Measurements from ENCODE around the gene POU6F2.
"Not testable (repeated sequence)": the region's sequence is repeated elsewhere in the genome, so short reads cannot be mapped to it uniquely, and the experiment has no call there.

POU6F2 gene

DNA sequence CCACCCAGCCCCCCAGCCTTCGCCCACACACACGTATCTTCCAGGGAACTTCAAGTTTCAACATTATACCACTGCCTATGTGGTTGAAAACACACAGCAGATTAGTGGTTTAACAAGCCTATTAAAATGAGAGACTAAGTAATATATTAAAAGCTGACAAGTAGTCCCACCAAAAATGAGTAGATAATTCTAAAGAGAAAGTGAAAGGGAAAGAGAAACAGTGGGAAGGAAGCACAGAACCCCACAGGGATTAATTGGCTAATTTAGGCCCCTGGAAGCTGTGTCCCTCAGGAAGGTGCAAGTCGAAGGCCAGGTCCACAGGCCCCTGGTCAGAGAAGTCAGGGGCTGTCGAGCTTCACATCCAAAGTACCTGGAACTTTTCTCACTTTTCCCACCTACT is 378.0 kb downstream of the POU6F2 start:
- DNase-seq (ENCODE audit: low read depth): no peak

DNA sequence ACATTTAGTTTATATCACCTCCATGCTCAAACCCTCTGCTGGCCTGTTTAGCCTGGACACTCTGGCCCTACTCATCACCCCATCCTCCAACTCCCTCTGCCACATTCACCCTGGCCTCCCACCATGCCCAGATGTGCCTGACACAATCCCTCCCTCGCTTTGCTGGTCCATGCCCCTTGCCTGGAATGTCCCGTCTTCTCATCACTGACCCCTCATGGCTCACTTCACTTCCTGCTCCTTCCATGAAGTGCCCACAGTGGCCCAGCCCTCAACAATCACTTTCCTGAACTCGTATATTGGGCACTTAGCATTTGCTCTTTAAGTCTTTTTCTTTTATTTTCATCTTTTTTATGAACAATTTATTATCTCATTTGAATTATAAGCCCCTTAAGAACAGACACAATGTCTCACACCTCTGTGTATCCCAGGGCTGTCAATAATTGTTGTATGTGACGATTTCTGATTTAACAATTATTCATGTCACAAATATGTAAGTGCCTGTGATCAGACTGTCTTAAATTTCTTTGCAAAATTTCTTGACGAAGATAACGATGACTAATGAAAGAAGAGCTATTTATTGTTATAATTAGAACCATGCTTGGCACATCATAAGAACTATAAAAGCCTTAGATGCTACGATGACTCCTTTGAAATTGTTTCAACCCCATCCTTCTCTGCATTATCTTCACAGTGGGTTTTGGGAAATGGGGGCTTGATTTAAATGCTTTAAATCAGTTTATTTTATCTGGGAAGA is 378.6 kb downstream of the POU6F2 start:
- DNase-seq (ENCODE audit: low read depth): no peak

DNA sequence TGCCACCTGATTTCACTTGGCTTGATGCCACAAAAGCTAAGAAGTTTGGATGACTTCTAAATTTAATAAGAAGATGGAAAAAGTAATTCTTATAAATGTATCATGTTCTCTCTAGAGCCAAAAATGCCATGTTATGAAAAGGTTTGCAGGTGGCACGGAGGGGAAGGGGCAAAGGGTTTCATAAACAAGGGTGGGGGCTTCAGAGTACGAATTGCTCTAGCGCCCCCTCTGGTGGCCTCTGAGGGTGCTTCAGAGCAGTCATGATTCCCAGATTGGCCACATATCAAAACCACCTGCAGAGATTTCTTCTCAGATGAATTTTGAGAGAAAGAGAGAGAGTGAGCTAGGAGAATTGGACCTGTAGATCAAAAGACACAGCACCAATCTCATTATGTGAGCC is 379.9 kb downstream of the POU6F2 start:
- no peak for DNase-seq (ENCODE audit: low read depth)

DNA sequence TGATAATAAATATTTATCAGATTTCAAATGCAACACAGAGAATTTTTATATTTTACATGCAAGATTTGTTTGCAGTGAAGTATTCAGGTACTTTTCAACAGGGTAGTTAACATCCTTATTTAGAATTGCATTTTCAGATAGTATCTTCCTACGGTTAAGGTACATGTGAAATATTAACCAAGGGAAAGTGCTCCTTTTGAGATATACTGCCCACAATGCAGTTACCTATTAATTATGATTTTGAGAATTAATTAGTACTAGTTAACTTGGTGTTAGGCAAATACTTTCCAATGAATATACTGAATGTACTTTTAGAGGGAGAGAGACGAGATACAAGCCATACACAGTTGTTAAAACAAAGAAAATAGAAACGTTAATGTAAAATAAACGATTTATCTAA is 382.3 kb downstream of the POU6F2 start:
- DNase-seq (ENCODE audit: low read depth): no peak

DNA sequence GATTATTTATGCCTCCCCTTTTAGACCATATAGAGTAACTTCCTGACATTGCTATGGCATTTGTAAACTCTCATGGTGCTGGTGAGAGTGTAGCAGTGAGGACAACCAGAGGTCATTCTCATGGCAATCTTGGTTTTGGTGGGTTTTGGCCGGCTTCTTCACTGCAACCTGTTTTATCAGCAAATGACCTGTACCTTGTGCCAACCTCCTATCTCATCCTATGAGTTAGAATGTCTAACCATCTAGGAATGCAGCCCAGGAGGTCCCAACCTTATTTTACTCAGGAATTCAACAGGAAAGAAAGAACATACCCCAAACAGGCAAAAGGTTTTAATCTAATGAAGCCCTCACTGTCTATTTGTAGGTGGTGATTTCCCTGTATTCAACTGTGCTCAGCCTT is 383.1 kb downstream of the POU6F2 start:
- DNase-seq (ENCODE audit: low read depth): no peak

DNA sequence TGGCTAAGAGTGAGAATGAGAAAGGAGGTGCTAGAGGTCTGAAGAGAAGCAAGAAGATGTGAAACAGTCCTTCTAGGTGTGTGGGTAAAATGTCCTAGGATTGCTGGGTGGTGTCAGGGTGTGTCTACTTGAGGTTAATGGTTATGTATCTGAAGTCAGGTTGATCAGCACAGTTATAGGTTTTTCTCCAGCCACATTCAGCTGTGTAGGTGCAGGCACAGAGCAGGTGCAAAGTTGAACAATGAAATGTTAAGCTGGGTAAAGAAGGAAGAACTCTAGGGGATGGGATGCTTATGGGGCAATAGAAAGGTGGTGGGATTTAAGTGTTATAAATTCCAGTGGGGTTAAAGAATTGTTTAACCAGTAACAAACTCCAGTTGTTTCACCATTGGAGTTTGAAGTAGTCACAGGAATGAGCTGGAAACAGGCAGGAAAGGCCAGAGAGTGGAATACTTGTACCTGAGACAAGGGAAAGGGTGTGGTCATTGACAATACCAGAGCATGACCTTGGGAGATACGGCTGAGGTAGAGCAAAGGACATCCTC is 388.1 kb downstream of the POU6F2 start:
- no peak for DNase-seq (ENCODE audit: low read depth)

DNA sequence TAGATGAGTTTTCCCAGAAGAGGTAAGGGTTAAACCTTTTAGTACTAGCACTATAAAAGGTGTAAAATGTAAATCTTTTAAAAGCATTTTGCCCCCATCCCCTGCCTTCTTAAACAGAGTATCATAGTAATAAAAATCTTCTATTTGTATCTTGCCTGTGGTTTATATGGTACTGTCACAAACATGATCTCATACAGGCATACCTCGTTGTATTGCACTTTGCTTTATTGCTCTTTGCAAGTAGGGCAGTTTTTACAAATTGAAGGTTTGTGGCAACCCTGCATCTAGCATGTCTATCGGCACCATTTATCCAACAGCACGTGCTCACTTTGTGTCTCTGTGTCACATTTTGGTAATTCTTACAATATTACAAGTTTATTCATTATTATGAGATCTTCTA is 389.7 kb downstream of the POU6F2 start:
- DNase-seq (ENCODE audit: low read depth): no peak

DNA sequence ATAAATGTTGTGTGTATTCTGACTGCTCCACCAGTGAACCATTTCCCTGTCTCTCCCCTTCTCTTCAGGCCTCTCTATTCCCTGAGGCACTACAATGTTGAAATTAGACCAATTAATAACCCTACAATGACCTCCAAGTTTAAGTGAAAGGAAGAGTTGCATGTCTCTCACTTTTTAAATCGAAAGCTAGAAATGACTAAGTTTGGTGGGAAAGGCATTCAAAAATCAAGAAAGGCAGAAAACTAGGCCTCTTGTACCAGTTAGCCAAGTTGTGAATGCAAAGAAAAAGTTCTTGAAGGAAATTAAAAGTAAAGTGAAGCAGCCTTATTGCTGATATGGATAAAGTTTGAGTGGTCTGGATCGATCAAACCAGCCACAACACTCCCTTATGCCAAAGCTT is 390.2 kb downstream of the POU6F2 start:
- no peak for DNase-seq (ENCODE audit: low read depth)

DNA sequence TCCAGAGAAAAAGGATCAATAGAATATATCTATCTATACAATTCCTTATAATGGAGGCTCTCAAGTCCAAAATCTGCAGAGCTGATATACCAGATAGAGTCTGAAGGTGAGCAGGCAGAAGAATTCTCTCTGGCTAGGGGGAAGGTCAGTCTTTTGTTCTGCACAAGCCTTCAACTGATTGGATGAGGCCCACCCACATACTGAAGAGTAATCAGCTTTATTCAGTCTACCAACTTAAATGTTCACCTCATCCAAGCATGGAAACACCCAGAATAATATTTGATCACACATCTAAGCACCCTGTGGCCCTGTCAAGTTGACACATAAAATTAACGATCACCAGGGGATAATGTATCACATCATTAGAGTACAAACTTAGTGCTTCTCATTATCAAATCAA is 394.7 kb downstream of the POU6F2 start:
- no peak for DNase-seq (ENCODE audit: low read depth)

DNA sequence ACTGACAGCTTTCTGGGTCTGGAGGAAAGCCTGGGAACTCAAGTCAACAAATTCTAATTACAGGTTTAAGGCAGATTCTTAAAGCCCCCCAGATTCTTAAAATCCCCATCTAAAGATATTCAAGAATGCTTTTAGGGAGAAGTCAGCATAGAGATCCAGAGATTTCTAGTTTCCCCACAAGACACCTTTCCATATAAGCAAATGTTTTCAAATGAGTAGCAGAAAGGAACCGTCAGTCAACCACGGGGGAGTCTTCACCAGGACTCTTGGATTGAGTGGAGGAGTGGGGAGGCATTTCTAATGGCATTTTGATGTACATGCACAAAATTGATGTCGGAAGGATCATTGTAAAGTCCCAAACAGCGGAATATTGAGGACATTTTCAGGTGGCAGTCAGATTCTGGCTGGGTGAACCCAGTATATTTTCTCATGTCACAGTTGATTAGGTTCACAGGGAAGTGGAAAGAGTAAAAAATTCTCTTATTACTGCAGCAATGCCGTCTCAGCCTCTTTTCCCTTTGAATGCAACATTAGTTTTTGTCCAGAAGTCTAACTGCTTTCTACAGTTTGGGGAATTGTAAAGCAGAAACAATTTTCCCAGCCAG is 396.8 kb downstream of the POU6F2 start:
- no peak for DNase-seq (ENCODE audit: low read depth)

DNA sequence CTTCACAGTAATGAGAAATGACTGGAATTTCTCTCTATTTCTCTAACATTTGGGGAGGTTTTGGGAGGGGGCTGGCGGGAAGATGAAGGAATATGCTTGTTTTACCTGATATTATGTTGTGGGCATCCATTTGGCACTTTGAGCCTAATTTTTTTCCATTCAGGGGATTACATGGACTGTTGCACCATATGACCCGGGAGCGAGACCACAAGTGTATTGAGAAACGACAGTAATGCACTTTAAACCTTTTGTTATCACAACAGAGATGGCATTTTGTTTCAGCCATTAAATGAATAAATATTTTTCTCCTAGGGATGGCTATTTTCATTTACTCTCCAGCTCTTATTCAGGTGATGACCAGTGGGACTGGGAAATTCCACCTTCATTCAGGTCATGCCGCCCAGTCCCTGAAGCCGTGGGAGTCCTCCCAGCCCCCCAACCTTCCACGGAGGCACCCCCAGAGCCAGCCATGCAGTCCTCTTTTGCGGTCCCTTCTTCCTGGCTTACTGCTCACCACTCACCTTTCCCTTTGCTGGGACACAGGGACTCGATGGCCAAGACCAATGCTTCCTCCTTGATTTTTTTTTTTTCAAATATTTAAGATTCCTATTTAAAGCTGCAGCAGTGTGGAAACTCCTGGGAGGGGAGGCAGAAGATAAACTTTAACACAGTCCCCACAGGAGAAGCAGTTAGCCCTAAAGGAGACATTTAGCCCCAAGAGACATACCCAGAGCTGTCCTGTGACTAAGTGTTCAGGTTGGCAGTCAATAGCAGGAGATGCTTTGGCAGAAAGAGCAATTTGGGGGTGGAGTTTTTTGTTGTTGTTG is 397.6 kb downstream of the POU6F2 start:
- DNase-seq (ENCODE audit: low read depth): no peak

DNA sequence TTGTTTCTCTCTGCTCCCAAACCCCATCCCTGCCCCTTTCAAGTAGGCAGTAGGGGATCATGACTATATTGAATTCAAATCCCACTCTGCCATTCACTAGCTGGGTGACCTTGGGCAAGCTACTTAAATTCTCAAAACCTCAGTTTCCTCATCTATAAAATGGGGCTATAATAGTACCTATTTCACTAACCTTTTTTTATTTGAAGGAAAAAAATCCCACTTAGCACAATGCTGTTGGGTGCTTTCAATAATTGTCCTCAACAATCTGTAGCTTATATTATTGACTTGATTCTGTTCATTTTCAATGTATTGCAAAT is 398.1 kb downstream of the POU6F2 start:
- DNase-seq (ENCODE audit: low read depth): no peak

DNA sequence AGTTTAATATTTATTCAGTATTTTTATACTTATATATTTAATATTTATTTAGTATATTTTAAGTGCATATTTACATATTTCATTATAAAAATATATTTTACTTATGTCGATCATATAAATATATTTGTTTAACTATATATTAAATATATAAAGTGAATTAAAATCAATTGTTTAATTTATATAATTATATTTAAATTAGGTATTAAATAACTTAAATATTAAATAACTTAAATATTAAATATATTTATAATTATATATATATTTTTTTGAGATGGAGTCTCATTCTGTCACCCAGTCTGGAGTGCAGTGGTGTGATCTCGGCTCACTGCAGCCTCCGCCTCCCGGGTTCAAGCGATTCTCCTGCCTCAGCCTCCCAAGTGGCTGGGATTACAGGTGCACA is 399.2 kb downstream of the POU6F2 start:
- not testable (repeated sequence) for DNase-seq (ENCODE audit: low read depth)

DNA sequence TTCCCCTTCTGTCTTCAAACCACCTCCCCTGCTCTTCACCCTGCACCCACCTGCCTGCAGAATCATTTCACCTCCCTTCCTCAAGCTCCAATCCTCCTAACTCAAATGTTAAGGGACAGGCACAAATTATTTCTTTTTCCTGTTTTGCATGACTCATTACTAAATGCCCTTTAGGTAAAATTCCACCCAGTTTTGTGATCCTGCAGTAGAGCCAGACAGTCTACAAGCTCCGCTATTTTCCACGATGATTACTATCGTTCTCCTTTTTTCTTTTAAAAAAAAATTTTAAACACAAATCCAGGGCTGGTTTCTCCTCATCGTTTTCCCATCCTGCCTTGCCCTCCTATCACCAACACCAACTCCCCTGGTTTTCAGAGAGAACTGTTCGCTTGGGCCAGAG is 401.7 kb downstream of the POU6F2 start:
- DNase-seq (ENCODE audit: low read depth): no peak

DNA sequence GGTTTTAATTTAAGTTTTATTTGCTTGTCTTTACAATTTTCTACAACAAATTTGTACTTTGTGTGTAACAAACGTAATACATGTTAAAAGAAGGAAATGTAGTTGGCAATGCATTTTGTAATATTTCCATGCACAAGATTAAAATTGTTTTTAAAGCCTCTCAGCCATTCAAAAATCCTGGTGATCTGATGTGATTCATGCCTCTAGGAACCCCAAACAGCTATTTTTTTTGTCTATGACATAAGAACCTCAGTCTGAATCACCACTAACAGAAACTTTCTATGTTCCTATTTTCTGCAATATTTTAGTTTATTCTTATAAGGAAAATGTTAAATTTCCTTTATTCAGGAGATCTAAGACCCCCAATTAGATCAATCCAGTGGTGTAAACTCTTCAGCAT is 405.4 kb downstream of the POU6F2 start:
- no peak for DNase-seq (ENCODE audit: low read depth)

DNA sequence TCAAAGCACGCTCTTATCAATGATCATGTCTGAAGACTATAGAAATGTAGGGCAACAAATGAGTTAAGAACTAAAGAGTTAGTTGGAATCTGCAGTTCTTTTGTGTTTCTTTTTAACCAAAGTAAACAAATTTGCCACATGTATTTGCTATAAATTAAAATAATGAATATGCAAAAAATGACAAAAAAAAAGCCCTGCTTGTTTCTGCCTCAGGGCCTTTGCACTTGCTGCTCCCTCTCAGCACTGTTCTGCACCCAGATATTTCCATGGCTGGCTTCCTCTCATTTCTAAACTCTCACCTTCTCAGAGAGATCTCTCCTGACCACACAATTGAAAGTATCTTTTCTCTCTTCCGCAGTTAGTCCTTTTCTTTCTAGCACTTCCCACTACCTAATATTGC is 406.7 kb downstream of the POU6F2 start:
- no peak for DNase-seq (ENCODE audit: low read depth)

DNA sequence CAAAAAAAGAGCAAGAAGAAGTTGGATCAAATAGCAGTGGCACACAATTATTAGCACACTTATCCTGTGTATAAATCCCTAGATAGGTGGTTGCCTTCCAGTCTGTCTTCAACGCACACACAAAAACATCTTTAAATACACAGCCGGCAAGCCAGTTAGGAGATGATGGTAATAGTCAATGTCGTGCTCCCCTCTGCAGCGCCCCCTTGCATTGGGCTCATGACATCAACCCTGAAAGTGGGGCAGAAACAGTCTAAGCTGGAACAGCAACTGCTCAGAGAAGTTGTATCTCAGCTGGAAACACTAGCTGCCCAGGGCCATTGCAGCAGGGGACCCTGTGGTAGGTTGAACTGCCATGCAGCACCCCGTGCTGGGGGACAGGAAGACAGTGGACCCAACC is 409.0 kb downstream of the POU6F2 start:
- DNase-seq (ENCODE audit: low read depth): no peak

DNA sequence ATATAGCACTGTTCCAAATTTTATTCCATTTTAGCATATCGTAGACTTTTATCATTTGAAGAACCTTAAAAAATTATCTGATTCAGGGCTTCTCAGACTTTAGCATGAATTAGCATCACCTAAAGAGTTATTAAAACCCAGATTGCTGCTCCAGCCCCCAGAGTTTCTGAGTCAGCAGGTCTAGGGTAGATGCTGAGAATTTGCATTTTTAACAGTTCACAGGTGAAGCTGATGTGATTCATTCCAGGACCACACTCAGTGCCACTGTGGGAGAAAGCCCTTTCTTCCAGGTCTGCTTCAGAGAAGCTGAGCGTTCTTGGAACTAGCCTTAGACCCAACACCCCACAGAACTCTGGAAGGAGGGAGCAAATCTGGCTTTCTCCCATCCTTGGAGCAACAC is 414.4 kb downstream of the POU6F2 start:
- no peak for DNase-seq (ENCODE audit: low read depth)

DNA sequence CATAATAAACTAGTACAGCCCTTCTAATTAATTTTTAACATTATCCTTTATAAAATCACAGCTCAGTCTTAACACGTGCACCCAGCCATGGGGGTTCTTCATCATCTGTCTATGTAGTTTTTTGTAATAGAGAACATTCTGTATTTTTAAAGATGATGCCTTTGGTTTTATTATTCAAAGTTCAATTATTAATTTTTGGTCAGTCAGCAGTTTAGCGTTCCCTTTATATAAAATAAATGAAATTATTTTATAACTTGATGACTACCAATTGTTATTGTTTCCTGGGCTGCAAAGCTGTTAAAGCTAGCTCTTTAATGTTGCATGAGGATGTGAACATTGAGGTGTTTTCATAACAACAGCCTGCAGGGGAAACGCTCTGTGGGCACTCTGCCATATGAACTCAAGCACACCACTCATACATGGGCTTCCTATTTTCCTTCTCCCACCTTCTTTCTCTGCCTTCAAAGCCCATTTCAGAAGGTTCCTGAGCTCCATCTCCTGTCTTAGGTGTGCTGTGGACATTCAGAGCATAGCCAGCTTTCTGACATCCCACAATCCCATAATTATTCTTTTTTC is 416.5 kb downstream of the POU6F2 start:
- DNase-seq (ENCODE audit: low read depth): no peak

DNA sequence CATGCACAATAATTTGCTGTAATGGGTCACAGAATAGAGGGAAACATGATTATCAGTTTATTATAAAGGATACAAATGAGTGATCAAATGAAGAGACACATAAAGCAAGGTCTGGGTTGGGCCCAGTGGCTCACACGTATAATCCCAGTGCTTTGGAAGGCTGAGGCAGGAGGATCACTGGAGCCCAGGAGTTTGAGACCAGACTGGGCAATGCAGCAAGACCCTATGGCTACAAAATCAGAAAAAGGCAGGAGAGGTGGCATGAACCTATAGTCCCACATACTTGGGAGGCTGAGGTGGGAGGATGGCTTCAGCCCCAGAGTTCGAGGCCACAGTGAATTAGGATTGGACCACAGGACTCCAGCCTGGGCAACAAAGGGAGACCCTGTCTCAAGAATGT is 421.7 kb downstream of the POU6F2 start:
- no peak for DNase-seq (ENCODE audit: low read depth)

DNA sequence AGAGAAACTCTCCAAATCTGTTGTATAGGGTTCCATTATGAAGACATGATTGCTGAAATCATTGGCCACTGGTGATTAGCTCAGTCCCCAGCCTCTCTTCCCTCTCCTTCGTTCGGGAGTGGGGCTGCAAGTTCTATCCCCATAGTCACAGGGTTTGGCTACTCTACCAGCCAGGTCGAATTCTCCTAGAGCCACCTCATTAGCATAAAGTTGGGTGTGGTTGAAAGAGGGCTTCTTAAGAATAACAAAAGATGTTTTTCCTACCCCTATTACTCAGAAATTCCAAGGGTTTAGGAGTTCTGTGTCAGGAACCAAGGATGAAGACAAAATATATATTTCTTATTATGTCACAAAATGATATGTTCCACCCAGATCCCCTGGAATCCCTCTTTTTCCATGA is 422.3 kb downstream of the POU6F2 start:
- DNase-seq (ENCODE audit: low read depth): no peak

DNA sequence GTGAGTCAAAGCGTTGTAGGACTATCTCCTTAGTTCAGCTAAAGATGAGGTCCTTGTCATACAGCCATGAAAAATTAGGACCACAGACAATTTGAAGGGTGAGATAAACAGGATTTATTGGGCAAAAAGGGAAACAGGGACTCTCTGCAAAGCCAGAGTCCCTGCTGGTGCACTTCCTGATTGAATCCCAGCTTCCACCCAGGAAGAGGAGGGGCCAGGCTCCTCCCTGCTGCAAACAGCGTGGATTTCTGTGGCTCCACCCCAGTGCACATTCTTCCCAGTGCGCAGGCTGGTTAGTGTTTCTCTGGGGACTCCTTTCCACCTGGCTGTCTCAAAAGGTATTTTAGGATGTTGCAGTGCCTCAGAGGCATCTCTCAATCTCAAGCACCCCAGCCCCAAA is 423.1 kb downstream of the POU6F2 start:
- no peak for DNase-seq (ENCODE audit: low read depth)

DNA sequence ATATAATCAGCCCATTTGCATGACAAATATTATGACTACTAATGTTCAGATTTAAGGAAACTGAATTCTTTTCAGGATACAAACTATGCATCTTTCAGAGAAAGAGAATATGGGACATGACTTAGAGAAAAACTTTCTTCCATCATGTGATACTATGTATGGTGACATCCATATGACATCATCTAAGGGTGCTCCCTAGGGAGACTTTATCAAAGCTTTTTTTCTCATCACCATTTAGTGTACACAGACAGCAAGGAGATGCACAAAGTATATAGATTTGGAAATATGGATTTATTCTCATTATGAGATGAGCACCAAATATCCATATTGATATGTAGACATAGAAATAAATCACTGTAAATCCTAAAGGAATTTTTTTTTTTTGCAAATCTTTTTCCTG is 424.3 kb downstream of the POU6F2 start:
- DNase-seq (ENCODE audit: low read depth): no peak

Measured in CMK (cell line).